NCI-H2196 treated with DMSO at 0.1 percent for 48 hours (cell line): ENCODE measurements around the gene LRRC74A.

ENCODE experiments used
- DNase-seq: peaks from one replicate; lab custom pipeline; 2025; ENCODE audit not compliant: unreplicated experiment; lab: John Stamatoyannopoulos, UW

The LRRC74A gene

GRCh38 chr14:76808990-76809389 is 17.2 kb upstream of the LRRC74A start:
- no peak for DNase-seq

- DNase-seq, result no peak
Measured at GRCh38 chr14:76810525-76810924, 15.7 kb upstream of the LRRC74A start.

GRCh38 chr14:76810953-76811400 is 15.2 kb upstream of the LRRC74A start:
- no peak for DNase-seq

- DNase-seq, result no peak
Measured at GRCh38 chr14:76811561-76811960, 14.6 kb upstream of the LRRC74A start.

- no peak for DNase-seq
Measured at GRCh38 chr14:76812093-76812421, 14.2 kb upstream of the LRRC74A start.

GRCh38 chr14:76812422-76813383 is 13.5 kb upstream of the LRRC74A start, which contains the start of gene ANGEL1:
Gene ANGEL1 (minus strand): TSS chr14:76812882. CDS start chr14:76812827, 55 bp downstream.
- DNase-seq, result peak; percentile 89

GRCh38 chr14:76814726-76815645 is 11.2 kb upstream of the LRRC74A start:
- no peak for DNase-seq

GRCh38 chr14:76820700-76821099 is 5.5 kb upstream of the LRRC74A start:
- DNase-seq, result no peak

- no peak for DNase-seq
Measured at GRCh38 chr14:76827696-76828296, 1.6 kb downstream of the LRRC74A start.

GRCh38 chr14:76828339-76829012 is 2.3 kb downstream of the LRRC74A start:
- DNase-seq, result no peak

- no peak for DNase-seq
Measured at GRCh38 chr14:76829013-76829365, 2.8 kb downstream of the LRRC74A start.

GRCh38 chr14:76829650-76830421 is 3.6 kb downstream of the LRRC74A start:
- peak; percentile 19 for DNase-seq

GRCh38 chr14:76830556-76830955 is 4.3 kb downstream of the LRRC74A start:
- no peak for DNase-seq

- DNase-seq, result no peak
Measured at GRCh38 chr14:76832503-76832988, 6.3 kb downstream of the LRRC74A start.

GRCh38 chr14:76833011-76833410 is 6.8 kb downstream of the LRRC74A start:
- no peak for DNase-seq

GRCh38 chr14:76834241-76834661 is 8.0 kb downstream of the LRRC74A start:
- DNase-seq, result no peak

GRCh38 chr14:76836029-76836630 is 9.9 kb downstream of the LRRC74A start:
- DNase-seq, result no peak

- DNase-seq, result no peak
Measured at GRCh38 chr14:76837524-76837923, 11.3 kb downstream of the LRRC74A start.

- no peak for DNase-seq
Measured at GRCh38 chr14:76842414-76842813, 16.2 kb downstream of the LRRC74A start.
